ENCODE measurements around the gene MACO1.

DNA sequence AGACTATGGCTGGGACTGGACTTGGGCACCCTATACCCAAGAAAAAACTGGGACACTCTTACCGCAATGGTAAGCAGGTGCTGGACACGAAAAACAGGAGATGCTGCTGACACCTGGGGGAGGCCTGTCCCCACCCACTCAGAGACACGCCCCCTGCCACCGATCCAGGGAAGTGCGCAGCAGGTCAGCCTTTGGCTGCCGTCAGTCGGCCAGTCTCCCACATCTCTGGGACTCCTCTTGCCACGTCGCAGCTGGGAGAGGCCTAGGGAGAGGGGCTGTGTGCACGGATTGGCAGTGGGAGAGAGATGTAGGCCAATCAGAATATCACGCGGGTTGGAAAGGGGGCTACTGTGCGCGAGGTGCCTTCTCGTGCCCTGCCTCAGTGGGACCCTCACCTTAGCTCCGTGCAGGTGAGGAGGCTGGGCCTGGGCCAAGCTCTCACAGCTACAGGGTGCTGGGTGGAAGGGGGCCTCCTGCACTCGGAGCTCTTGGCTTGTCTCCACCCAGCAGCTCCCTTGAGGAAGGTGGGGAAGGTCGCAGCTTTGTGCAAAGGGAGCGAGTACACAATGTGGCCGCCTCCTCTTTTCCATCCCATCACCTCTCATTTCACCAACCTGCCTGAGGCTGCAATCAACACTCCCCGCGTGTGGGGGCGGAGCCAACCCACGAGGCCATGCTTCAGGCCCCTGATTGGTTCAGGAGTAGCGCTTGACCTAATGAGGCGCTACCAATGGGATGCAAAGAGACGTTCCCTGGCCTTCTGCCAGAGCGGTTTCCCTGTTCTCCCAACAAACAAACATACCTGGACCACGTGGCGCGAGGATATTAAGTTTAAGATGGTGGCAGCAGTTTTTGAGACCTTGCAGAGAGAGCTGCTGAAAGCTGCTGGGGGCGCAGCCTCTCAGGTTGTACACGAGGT lies 87.0 kb downstream of the MACO1 start:
- TF ChIP-seq, protein P1, sequence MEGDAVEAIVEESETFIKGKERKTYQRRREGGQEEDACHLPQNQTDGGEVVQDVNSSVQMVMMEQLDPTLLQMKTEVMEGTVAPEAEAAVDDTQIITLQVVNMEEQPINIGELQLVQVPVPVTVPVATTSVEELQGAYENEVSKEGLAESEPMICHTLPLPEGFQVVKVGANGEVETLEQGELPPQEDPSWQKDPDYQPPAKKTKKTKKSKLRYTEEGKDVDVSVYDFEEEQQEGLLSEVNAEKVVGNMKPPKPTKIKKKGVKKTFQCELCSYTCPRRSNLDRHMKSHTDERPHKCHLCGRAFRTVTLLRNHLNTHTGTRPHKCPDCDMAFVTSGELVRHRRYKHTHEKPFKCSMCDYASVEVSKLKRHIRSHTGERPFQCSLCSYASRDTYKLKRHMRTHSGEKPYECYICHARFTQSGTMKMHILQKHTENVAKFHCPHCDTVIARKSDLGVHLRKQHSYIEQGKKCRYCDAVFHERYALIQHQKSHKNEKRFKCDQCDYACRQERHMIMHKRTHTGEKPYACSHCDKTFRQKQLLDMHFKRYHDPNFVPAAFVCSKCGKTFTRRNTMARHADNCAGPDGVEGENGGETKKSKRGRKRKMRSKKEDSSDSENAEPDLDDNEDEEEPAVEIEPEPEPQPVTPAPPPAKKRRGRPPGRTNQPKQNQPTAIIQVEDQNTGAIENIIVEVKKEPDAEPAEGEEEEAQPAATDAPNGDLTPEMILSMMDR (IDR thresholded peaks at IDR 0.05) = no peak
- TF ChIP-seq POLR2A (IDR thresholded peaks at IDR 0.05) = no peak

Data from thyroid gland (tissue), 4 donors.